Thymus (tissue), 11 donors: ENCODE measurements around the gene TIPIN. TPM values are rescaled to one million over a fixed set of nuclear protein-coding genes. Genes with fewer than 3 reads are reported as not detected.

Experiments
- DNase-seq, 9 donors: peaks; one replicate each; pipeline ENCODE4 v3.0.0-alpha.2; 2013; ENCODE audit warnings: low spot score in 9 of 9, low read depth in 6 of 9, missing footprints in 1 of 9
- H3K27ac ChIP-seq, 2 donors: one replicate each; pipeline ENCODE4 v1.5.1; 2013; ENCODE audit warnings: control low read depth in 1 of 2, low read depth in 1 of 2, low read length in 1 of 2, mild to moderate bottlenecking in 1 of 2, moderate library complexity in 1 of 2
- H3K27me3 ChIP-seq, 2 donors: one replicate each; pipeline ENCODE4 v1.5.1; 2013; ENCODE audit warnings: low read length in 1 of 2; ENCODE audit not compliant: control insufficient read depth in 2 of 2, insufficient read depth in 1 of 2
- H3K36me3 ChIP-seq, 2 donors: one replicate each; pipeline ENCODE4 v1.5.1; 2013; ENCODE audit warnings: low read length in 1 of 2, mild to moderate bottlenecking in 1 of 2, moderate library complexity in 1 of 2; ENCODE audit not compliant: control insufficient read depth in 2 of 2, insufficient read depth in 2 of 2
- H3K4me1 ChIP-seq, 2 donors: one replicate each; pipeline ENCODE4 v1.5.1; 2013; ENCODE audit warnings: low read length in 2 of 2; ENCODE audit not compliant: control insufficient read depth in 2 of 2, insufficient read depth in 2 of 2
- H3K4me3 ChIP-seq, 2 donors: one replicate each; pipeline ENCODE4 v1.5.1; 2013; ENCODE audit warnings: low read length in 2 of 2, control low read depth in 1 of 2, mild to moderate bottlenecking in 1 of 2
- H3K9me3 ChIP-seq, 2 donors: one replicate each; pipeline ENCODE4 v1.5.1; 2013; ENCODE audit warnings: low read length in 1 of 2, mild to moderate bottlenecking in 1 of 2; ENCODE audit not compliant: control insufficient read depth in 2 of 2, insufficient read depth in 1 of 2
- WGBS: extraction: QIAGEN DNeasy Blood & Tissue Kit; methylation state at CpG from one replicate; pipeline ENCODE4 v1.1.7; 2013; 5-methylcytosine and 5-hydroxymethylcytosine counted together
- polyA plus RNA-seq: library from polyadenylated mRNA; stranded (reverse); fragments of 200-250 nt; gene quantifications from one replicate; pipeline ENCODE4 v1.2.3, GENCODE V29; 2013
- total RNA-seq: library from RNA; stranded (reverse); fragments of 120-200 nt; gene quantifications from one replicate; pipeline ENCODE4 v1.2.4, GENCODE V29; 2013
- donor health status: healthy.

TIPIN gene
- total and polyA plus RNA-seq, 2 donors: 6.2 to 15.1 TPM

DNA sequence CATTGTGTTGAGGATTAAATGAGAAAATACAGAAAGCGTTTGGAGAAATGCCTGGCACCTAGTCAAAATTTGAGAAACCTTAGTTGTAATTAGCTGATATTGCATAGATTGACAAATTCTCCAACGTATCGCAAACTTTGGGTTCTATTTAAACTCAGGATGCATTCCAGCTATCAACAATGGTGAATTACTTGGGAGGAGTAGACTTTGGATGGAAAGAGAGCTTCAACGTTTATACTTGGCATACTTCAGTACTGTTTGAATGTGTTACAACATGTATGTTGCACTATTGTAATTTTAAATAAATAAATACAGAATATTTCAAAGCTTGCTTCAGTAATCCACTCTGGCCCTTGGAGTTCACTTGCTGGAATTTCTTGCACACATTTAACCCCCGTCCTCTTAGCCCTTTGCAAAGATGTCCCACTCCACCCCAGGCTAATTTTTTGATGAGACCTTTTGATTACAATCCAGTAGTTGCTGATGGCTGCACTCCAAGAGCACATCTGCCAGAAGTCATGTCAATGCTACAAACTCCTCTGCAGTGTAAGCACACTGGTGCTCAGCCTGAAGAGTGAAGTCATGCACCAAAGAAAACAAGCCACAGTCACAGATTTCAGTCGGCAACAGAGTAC is 67.8 kb downstream of the TIPIN start:
- H3K27ac ChIP-seq: no peak overlapping the region

DNA sequence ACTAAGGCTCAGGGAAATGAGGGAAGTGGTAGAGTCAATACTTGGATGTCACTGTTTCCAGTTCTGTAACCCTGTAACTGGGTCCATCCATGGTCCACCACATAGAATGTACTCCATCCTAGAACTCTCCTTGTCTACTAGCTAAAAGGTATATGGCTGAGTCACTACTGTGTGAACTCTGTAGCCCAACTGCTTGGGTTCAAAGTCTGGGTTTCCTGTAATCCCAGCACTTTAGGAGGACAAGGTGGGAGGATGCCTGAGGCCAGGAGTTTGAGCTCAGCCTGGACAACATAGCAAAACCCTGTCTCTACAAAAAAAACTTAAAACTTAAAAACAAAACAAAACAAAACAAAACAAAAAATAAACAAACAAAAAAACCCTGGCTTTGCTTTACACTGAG is 68.4 kb downstream of the TIPIN start:
- no peaks in the 10 kb centered on the region for H3K36me3 ChIP-seq
- peaks cover 7 to 16% of the 10 kb centered on the region in 2 donors for H3K4me1 ChIP-seq
- no peak for DNase-seq
- H3K9me3 ChIP-seq: no peaks in the 10 kb centered on the region
- H3K4me3 ChIP-seq: no peak overlapping the region
- no peaks in the 10 kb centered on the region for H3K27me3 ChIP-seq
- no peak overlapping the region for H3K27ac ChIP-seq

More for the DNA sequence above, 67.8 kb downstream of the TIPIN start:
- Histone ChIP-seq H3K36me3 (no peaks in the 10 kb centered on the region), H3K27me3 (no peaks in the 10 kb centered on the region), H3K4me3 (no peak overlapping the region), H3K9me3 (no peaks in the 10 kb centered on the region), H3K4me1 (peaks cover 7 to 17% of the 10 kb centered on the region in 2 donors)
- WGBS: 95% methylated on average over 6 of the region's 6 CpGs
- no peak for DNase-seq

DNA sequence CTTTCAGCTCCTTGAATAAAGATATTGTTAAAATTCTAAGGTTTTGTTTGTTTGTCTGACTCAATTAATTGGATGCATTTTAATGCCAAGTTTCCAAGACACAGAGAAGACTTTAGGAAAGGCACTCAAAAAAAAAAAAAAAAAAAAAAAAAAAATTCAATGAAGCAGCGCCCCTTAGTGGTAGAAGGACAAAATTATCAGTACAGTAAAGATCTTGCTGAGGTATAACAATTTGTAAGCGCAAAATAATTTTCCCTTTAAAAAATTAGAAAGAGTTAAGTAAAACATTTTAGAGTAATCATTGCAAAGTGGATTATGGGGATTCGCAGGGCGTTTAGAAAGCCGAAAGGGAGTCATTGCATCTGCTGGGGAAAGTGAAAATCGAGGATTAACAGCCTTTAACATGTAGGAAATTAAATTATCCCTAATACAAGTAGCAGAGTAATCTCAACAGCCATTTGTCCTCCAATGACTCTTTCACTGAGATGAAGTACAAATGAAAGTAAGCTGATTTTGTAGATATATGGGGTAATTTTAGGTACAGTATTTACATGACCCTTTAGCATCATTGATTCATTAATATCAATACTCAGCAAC is 68.9 kb downstream of the TIPIN start:
- DNase-seq: peak in 3 of 9 donors; percentile 18 to 57 (median 31)
- no peak overlapping the region for H3K4me3 ChIP-seq
- no peaks in the 10 kb centered on the region for H3K36me3 ChIP-seq
- peaks cover 7 to 11% of the 10 kb centered on the region in 2 donors for H3K4me1 ChIP-seq
- 29% methylated on average over 6 of the region's 6 CpGs for WGBS
- H3K27me3 ChIP-seq: no peaks in the 10 kb centered on the region
- no peak overlapping the region for H3K27ac ChIP-seq
- no peaks in the 10 kb centered on the region for H3K9me3 ChIP-seq

Other genes starting within 250 kb of the TIPIN start
- gene MEGF11, start 102.9 kb downstream of the TIPIN start, total RNA-seq: 0.28 TPM
- 0.66 TPM for gene MEGF11, start 102.9 kb downstream of the TIPIN start, polyA plus RNA-seq
- gene DIS3L, start 63.1 kb downstream of the TIPIN start, total RNA-seq: 16.5 TPM
- 13.0 TPM for gene DIS3L, start 63.1 kb downstream of the TIPIN start, polyA plus RNA-seq
- gene MAP2K1, start 30.2 kb upstream of the TIPIN start, total RNA-seq: 31.1 TPM
- 55.0 TPM for gene MAP2K1, start 30.2 kb upstream of the TIPIN start, polyA plus RNA-seq
- gene SNAPC5, start 141.1 kb upstream of the TIPIN start, total RNA-seq: 30.2 TPM
- gene SNAPC5, start 141.1 kb upstream of the TIPIN start, polyA plus RNA-seq: 39.9 TPM
- gene RPL4, start 148.2 kb upstream of the TIPIN start, total RNA-seq: 5,160 TPM
- gene RPL4, start 148.2 kb upstream of the TIPIN start, polyA plus RNA-seq: 2,770 TPM
- 23.2 TPM for gene ZWILCH, start 148.6 kb upstream of the TIPIN start, total RNA-seq
- gene ZWILCH, start 148.6 kb upstream of the TIPIN start, polyA plus RNA-seq: 7.6 TPM
- gene LCTL, start 209.3 kb upstream of the TIPIN start, total RNA-seq: not detected
- 0.07 TPM for gene LCTL, start 209.3 kb upstream of the TIPIN start, polyA plus RNA-seq